ENCODE data around the gene ADO. TPM values are rescaled to one million over a fixed set of nuclear protein-coding genes. Genes with fewer than 3 reads are reported as not detected.

The ADO gene
- total and polyA plus RNA-seq, 2 experiments from 2014 or later: 12.6 to 48.3 TPM

DNA sequence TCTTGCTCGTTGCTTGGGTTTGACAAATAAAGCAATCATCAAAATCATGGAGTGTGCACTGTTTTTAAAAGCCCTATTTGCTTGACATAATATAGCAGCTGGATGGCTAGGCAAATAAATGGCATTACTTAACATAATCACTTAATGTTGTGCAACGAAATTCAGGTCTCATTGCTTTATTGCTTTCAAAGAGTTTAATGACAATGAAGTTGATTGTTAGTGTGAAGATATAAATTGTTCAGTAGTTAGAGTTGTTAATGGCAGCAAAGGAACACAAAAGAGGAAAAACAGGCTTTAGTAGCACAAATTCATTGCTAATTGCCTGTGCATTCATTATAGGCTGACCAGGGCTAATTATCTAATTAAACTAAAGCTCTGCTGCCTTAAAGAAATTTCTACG is 7.6 kb upstream of the ADO start:
- no peaks in the 10 kb centered on the region for H3K27me3 Mint-ChIP-seq (ENCODE audit: insufficient read depth, low read depth, poor library complexity)
- H3K4me1 ChIP-seq (ENCODE audit: insufficient read depth): peaks cover 11% of the 10 kb centered on the region; the same call in 1 of the 2 replicates
- H3K9me3 Mint-ChIP-seq: no peaks in the 10 kb centered on the region
- H3K4me1 Mint-ChIP-seq: peaks cover 22% of the 10 kb centered on the region
- H3K36me3 Mint-ChIP-seq (ENCODE audit: low read depth): no peaks in the 10 kb centered on the region
- H3K9me2 ChIP-seq (ENCODE audit: insufficient read depth): no peaks in the 10 kb centered on the region
- peak overlapping the region; percentile 44; the same call in 1 of the 2 replicates for H2AFZ ChIP-seq
- H3K27ac ChIP-seq (ENCODE audit: low read depth): no peak overlapping the region
- no peak for TF ChIP-seq POLR2AphosphoS5 (IDR thresholded peaks at IDR 0.05; ENCODE audit: low read depth)
- ATAC-seq (no peak), DNase-seq (ENCODE audit: low spot score) (no peak)
- no peaks in the 10 kb centered on the region for H3K36me3 ChIP-seq (ENCODE audit: insufficient read depth)
- H3K4me2 ChIP-seq: no peak overlapping the region
- H3K27me3 ChIP-seq (ENCODE audit: insufficient read depth): no peaks in the 10 kb centered on the region
- H3K79me2 ChIP-seq (replicated peaks; ENCODE audit: insufficient read depth): no peaks in the 10 kb centered on the region
- no peaks in the 10 kb centered on the region for H3F3A ChIP-seq (replicated peaks; ENCODE audit: low read depth)
- no peak overlapping the region for H3K4me3 Mint-ChIP-seq
- H3K4me3 ChIP-seq: no peak overlapping the region
- no peaks in the 10 kb centered on the region for H4K20me1 ChIP-seq (replicated peaks; ENCODE audit: insufficient read depth)
- H3K27ac Mint-ChIP-seq: no peak overlapping the region

- Histone ChIP-seq H4K20me1 (replicated peaks; ENCODE audit: insufficient read depth) (peaks cover 9% of the 10 kb centered on the region), H3K79me2 (replicated peaks; ENCODE audit: insufficient read depth) (peaks cover 14% of the 10 kb centered on the region), H3F3A (replicated peaks; ENCODE audit: low read depth) (0 out of 2 replicates have a peak, but pooled peaks cover 5% of the 10 kb centered on the region), H3K4me1 (ENCODE audit: insufficient read depth) (peaks cover 32% of the 10 kb centered on the region), H3K27me3 (ENCODE audit: insufficient read depth) (no peaks in the 10 kb centered on the region), H3K27ac (ENCODE audit: low read depth) (no peak overlapping the region), H2AFZ (no peak overlapping the region), H3K36me3 (ENCODE audit: insufficient read depth) (no peaks in the 10 kb centered on the region), H3K4me2 (no peak overlapping the region), H3K9me2 (ENCODE audit: insufficient read depth) (no peaks in the 10 kb centered on the region), H3K4me3 (no peak overlapping the region)
- Mint-ChIP-seq H3K4me1 (peaks cover 41% of the 10 kb centered on the region), H3K4me3 (no peak overlapping the region), H3K27ac (no peak overlapping the region), H3K27me3 (ENCODE audit: insufficient read depth, low read depth, poor library complexity) (peaks cover 6% of the 10 kb centered on the region), H3K36me3 (ENCODE audit: low read depth) (peaks cover 4% of the 10 kb centered on the region; the same call in 2 of the 3 replicates), H3K9me3 (no peaks in the 10 kb centered on the region)
- DNase-seq (ENCODE audit: low spot score) (no peak), ATAC-seq (no peak)
- TF ChIP-seq CREB1 (CRISPR knock-in tag; IDR thresholded peaks at IDR 0.05; ENCODE audit: low read depth) (no peak), EZH2phosphoT487 (IDR thresholded peaks at IDR 0.05; ENCODE audit: unreplicated experiment) (no peak), NANOG (IDR thresholded peaks at IDR 0.05; ENCODE audit: borderline replicate concordance) (no peak), ZNF331 (CRISPR knock-in tag; IDR thresholded peaks at IDR 0.05; ENCODE audit: low read depth) (no peak), ZNF114 (CRISPR knock-in tag; IDR thresholded peaks at IDR 0.05) (no peak)
- TF ChIP-seq, protein P1, sequence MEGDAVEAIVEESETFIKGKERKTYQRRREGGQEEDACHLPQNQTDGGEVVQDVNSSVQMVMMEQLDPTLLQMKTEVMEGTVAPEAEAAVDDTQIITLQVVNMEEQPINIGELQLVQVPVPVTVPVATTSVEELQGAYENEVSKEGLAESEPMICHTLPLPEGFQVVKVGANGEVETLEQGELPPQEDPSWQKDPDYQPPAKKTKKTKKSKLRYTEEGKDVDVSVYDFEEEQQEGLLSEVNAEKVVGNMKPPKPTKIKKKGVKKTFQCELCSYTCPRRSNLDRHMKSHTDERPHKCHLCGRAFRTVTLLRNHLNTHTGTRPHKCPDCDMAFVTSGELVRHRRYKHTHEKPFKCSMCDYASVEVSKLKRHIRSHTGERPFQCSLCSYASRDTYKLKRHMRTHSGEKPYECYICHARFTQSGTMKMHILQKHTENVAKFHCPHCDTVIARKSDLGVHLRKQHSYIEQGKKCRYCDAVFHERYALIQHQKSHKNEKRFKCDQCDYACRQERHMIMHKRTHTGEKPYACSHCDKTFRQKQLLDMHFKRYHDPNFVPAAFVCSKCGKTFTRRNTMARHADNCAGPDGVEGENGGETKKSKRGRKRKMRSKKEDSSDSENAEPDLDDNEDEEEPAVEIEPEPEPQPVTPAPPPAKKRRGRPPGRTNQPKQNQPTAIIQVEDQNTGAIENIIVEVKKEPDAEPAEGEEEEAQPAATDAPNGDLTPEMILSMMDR (conservative IDR thresholded peaks at IDR 0.05; ENCODE audit: low read depth in 2 of 2): no peak
Observed at GRCh38 chr10:62801871-62802270, 2.6 kb upstream of the ADO start.

DNA sequence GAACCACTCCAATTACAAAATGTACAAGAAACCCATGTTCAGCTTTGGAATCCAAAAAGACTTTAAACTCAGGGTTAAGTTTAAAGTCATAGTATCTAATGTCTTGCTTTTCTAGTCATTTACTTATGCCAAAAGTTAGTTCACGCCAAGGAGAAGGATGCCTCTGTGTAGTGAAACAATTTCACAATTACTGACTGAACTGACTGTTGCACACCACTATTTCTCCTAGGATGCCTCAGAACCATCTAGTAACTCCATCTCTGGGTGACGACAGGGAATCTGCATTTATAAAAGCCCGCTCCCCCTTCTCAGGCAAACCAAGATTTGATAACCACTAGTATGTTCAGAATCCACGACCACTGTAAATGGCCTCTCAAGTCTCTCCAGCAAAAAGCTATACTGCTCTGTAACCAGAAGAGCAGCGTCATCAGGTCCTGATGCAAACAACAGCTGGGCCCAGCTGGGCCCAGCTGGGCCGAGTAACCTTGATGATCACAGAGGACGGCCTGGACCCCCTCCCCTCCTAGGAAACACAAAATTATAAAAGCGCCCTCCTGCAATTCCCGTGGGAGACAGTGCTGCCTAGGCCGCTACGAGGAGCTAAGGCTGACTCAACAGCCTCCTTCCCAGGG is 680 bp upstream of the ADO start:
- ATAC-seq: peak; percentile 8
- Histone ChIP-seq H3K27ac (ENCODE audit: low read depth) (peak overlapping the region; percentile 51), H3K27me3 (ENCODE audit: insufficient read depth) (no peaks in the 10 kb centered on the region), H2AFZ (peak overlapping the region; percentile 72; the same call in 1 of the 2 replicates), H3K79me2 (replicated peaks; ENCODE audit: insufficient read depth) (peaks cover 33% of the 10 kb centered on the region), H3K36me3 (ENCODE audit: insufficient read depth) (peaks cover 7% of the 10 kb centered on the region; the same call in 1 of the 2 replicates), H3F3A (replicated peaks; ENCODE audit: low read depth) (0 out of 2 replicates have a peak, but pooled peaks cover 5% of the 10 kb centered on the region), H3K4me1 (ENCODE audit: insufficient read depth) (peaks cover 30% of the 10 kb centered on the region), H3K9me2 (ENCODE audit: insufficient read depth) (no peaks in the 10 kb centered on the region), H3K4me2 (peak overlapping the region; percentile 92), H3K4me3 (peak overlapping the region; percentile 87), H4K20me1 (replicated peaks; ENCODE audit: insufficient read depth) (peaks cover 29% of the 10 kb centered on the region)
- peaks cover 43% of the 10 kb centered on the region for H3K4me1 Mint-ChIP-seq
- H3K4me3 Mint-ChIP-seq: peak overlapping the region; percentile 93
- DNase-seq (ENCODE audit: low spot score): no peak
- no peaks in the 10 kb centered on the region for H3K9me3 Mint-ChIP-seq
- H3K27ac Mint-ChIP-seq: peak overlapping the region; percentile 99
- H3K36me3 Mint-ChIP-seq (ENCODE audit: low read depth): peaks cover 11% of the 10 kb centered on the region; the same call in 2 of the 3 replicates
- peaks cover 6% of the 10 kb centered on the region for H3K27me3 Mint-ChIP-seq (ENCODE audit: insufficient read depth, low read depth, poor library complexity)
- TF ChIP-seq EZH2phosphoT487 (IDR thresholded peaks at IDR 0.05; ENCODE audit: unreplicated experiment) (no peak), ZNF114 (CRISPR knock-in tag; IDR thresholded peaks at IDR 0.05) (no peak), REST (IDR thresholded peaks at IDR 0.05; ENCODE audit: unreplicated experiment) (no peak), JUNB (IDR thresholded peaks at IDR 0.05; ENCODE audit: unreplicated experiment) (no peak), NANOG (IDR thresholded peaks at IDR 0.05; ENCODE audit: borderline replicate concordance) (no peak), ZNF331 (CRISPR knock-in tag; IDR thresholded peaks at IDR 0.05; ENCODE audit: low read depth) (no peak), POLR2AphosphoS5 (IDR thresholded peaks at IDR 0.05; ENCODE audit: low read depth) (no peak), STAT1 (IDR thresholded peaks at IDR 0.05; ENCODE audit: unreplicated experiment) (no peak)
- TF ChIP-seq, protein P1 (conservative IDR thresholded peaks at IDR 0.05; ENCODE audit: low read depth in 2 of 2): no peak

Data from GM23338 (cell line).